ENCODE results near the gene DQX1.
"Not testable (repeated sequence)": the region's sequence is repeated elsewhere in the genome, so short reads cannot be mapped to it uniquely, and the experiment has no call there.

The DQX1 gene

DNA sequence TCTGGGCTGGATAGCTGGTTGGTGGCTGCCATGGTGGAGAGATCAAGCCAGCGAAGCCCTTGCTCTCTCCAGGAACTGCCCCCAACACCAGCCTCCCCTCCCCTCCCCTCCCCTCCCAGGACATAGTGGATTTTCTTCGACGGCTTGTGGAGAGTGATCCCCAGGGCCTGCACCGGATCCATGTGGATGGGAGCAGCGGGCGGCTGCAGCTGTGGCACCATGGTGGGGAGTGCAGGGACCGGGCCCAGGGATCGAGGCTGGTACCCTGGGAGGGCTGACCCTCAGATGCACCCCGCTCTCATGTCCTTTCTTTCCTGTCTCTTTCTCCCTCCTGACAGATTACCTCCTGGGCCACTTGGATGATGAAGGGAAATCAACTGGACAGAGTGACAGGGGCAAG is 36.1 kb downstream of the DQX1 start:
- DNase-seq (ENCODE audit: low read depth) = no peak
- no peak for TF ChIP-seq CTCF (conservative IDR thresholded peaks at IDR 0.05; ENCODE audit: low read depth, low read length)
- no peak overlapping the region for H3K4me3 ChIP-seq (ENCODE audit: low read depth, low read length)

DNA sequence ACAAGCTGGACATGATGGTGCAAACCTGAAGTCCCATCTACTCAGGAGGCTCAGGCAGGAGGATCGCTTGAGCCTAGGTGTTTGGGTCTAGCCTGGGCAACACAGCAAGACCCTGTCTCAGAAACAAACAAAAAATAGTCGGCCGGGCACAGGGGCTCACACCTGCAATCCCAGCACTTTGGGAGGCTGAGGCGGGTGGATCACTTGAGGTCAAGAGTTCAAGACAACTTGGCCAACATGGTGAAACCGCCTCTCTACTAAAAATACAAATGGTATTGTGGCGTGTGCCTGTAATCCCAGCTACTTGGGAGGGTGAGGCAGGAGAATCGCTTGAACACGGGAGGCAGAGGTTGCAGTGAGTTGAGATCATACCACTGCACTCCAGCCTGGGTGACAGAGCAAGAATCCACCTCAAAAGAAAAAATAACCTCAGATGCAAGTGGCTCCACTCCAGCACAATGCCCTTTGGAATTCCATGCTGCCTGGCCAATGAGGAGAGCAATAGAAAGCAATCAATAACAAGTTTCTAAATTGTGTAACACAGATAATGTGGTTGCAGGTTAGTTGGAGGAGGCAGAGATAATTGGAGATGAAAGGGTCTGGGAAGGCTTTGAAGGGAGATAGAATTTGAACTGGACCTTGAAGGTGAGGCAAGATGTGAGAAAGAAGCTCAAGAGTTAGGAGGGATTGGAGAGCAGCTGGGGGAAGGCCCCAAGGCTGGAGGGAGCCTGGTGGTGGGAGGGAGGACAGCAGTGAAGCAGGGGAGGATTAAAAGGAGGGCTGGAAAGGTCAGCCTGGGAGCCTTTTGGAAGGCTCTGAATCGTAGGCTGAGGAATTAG is 37.2 kb downstream of the DQX1 start:
- DNase-seq (ENCODE audit: low read depth) = no peak
- no peak overlapping the region for H3K4me3 ChIP-seq (ENCODE audit: low read depth, low read length)
- TF ChIP-seq CTCF (conservative IDR thresholded peaks at IDR 0.05; ENCODE audit: low read depth, low read length) = no peak

- no peak for TF ChIP-seq CTCF (conservative IDR thresholded peaks at IDR 0.05; ENCODE audit: low read depth, low read length)
Observed at GRCh38 chr2:74486141-74486540, 39.9 kb downstream of the DQX1 start.

DNA sequence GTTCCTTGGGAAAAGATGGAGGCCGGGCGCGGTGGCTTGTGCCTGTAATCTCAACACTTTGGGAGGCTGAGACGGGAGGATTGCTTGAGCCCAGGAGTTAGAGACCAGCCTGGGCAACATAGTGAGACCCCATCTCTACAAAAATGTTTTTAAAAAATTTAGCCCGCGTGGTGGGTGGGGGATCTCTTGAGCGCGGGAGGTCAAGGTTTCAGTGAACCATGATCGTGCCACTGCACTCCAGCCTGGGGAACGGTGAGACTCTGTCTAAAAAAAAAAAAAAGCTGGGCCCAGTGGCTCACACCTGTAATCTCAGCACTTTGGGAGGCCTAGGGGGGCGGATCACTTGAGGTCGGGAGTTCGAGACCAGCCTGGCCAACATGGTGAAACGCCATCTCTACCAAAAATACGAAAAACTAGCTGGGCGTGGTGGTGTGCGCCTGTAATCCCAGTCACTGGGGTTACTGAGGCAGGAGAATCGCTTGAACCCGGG is 42.3 kb downstream of the DQX1 start:
- H3K4me3 ChIP-seq (ENCODE audit: low read depth, low read length) = peak overlapping the region; percentile 94
- DNase-seq (ENCODE audit: low read depth) = not testable (repeated sequence)

More at GRCh38 chr2:74486141-74486540, 39.9 kb downstream of the DQX1 start:
- DNase-seq (ENCODE audit: low read depth) = no peak
- no peak overlapping the region for H3K4me3 ChIP-seq (ENCODE audit: low read depth, low read length)

- H3K4me3 ChIP-seq (ENCODE audit: low read depth, low read length) = peak within 1 kb of the TSS; percentile 94
- TF ChIP-seq CTCF (conservative IDR thresholded peaks at IDR 0.05; ENCODE audit: low read depth, low read length) = peak; percentile 92
- peak; percentile 97 for DNase-seq (ENCODE audit: low read depth)
Observed at GRCh38 chr2:74482801-74483674, 43.0 kb downstream of the DQX1 start, which contains the start of the genes CCDC142 and TTC31. Gene CCDC142, minus strand, starts transcription at chr2:74482998. Its CDS starts 161 bp downstream, at chr2:74482837. Gene TTC31, plus strand, starts transcription at chr2:74483081. Its CDS starts 15 bp downstream, at chr2:74483096.

- no peak for TF ChIP-seq CTCF (conservative IDR thresholded peaks at IDR 0.05; ENCODE audit: low read depth, low read length)
- DNase-seq (ENCODE audit: low read depth) = no peak
- H3K4me3 ChIP-seq (ENCODE audit: low read depth, low read length) = peak overlapping the region; percentile 94
Observed at GRCh38 chr2:74481961-74482800, 43.9 kb downstream of the DQX1 start.

All from choroid plexus epithelial cell (primary cell).